HepG2 (cell line): ENCODE measurements around the gene FAM83G. TPM values are rescaled to one million over a fixed set of nuclear protein-coding genes. Genes with fewer than 3 reads are reported as not detected.

Experiments used
- GTF3A ChIP-seq: sonication (generic); formaldehyde crosslinking; conservative IDR thresholded peaks from 2 replicates; pipeline ENCODE4 v1.4.0; 2020; ENCODE audit warnings: mild to moderate bottlenecking, missing genetic modification reagents
- HDAC1 ChIP-seq: sonication (generic); formaldehyde crosslinking; IDR thresholded peaks from 2 replicates; pipeline ENCODE4 v1.5.1; 2020; ENCODE audit warnings: mild to moderate bottlenecking, missing genetic modification reagents
- HMGA1 ChIP-seq: sonication (generic); formaldehyde crosslinking; conservative IDR thresholded peaks from 2 replicates; pipeline ENCODE4 v1.4.0; 2020; ENCODE audit warnings: missing genetic modification reagents
- HOXA3 ChIP-seq: sonication (generic); formaldehyde crosslinking; IDR thresholded peaks from 2 replicates; pipeline ENCODE4 v1.5.0; 2020; ENCODE audit warnings: missing genetic modification reagents
- JUND ChIP-seq: sonication (generic); formaldehyde crosslinking; IDR thresholded peaks from 2 replicates; pipeline ENCODE4 v1.8.0; 2022; ENCODE audit warnings: mild to moderate bottlenecking, missing genetic modification reagents
- NFE2L2 ChIP-seq: fragments of 150-350 bp; IDR thresholded peaks from 2 replicates; pipeline ENCODE4 v1.6.1; 2014; ENCODE audit warnings: low read length
- PTBP1 ChIP-seq: fragments of 200-400 bp; formaldehyde crosslinking; IDR thresholded peaks from 2 replicates; pipeline ENCODE4 v1.6.1; 2018; ENCODE audit warnings: low read length, low read depth; ENCODE audit not compliant: poor library complexity, severe bottlenecking
- SSRP1 ChIP-seq: IDR thresholded peaks from 2 replicates; pipeline ENCODE4 v1.6.1; 2016; ENCODE audit warnings: control low read depth
- ZNF253 ChIP-seq: sonication (generic); formaldehyde crosslinking; IDR thresholded peaks from 2 replicates; pipeline ENCODE4 v1.8.0; 2022; ENCODE audit warnings: mild to moderate bottlenecking, missing genetic modification reagents, borderline replicate concordance
- ZNF564 ChIP-seq: sonication (generic); formaldehyde crosslinking; IDR thresholded peaks from 2 replicates; pipeline ENCODE4 v1.8.1; 2023; ENCODE audit warnings: mild to moderate bottlenecking, missing genetic modification reagents
- ZNF589 ChIP-seq: sonication (generic); formaldehyde crosslinking; conservative IDR thresholded peaks from 2 replicates; pipeline ENCODE4 v1.8.0; 2022; ENCODE audit warnings: mild to moderate bottlenecking, moderate library complexity, missing genetic modification reagents
- ZNF75D ChIP-seq: sonication (generic); formaldehyde crosslinking; IDR thresholded peaks from 2 replicates; pipeline ENCODE4 v1.8.1; 2023; ENCODE audit warnings: missing genetic modification reagents, mild to moderate bottlenecking, borderline replicate concordance
- ZZZ3 ChIP-seq: sonication (generic); formaldehyde crosslinking; IDR thresholded peaks from 2 replicates; pipeline ENCODE4 v1.4.0; 2020; ENCODE audit warnings: missing genetic modification reagents, mild to moderate bottlenecking, borderline replicate concordance
- polyA plus RNA-seq, 8 experiments: library from polyadenylated mRNA; depleted of rRNA in 3 of 8; stranded (reverse) in 7 of 8; unstranded in 1 of 8; fragments of >200 nt; fragmentation: Illumina TruSeq in 4 of 8; extraction: Trizol in 4 of 8; gene quantifications; 2 replicates each; pipeline versions ENCODE4 v1.2.1 to v1.2.3, GENCODE V29; 2011 to 2016; ENCODE audit warnings: low read depth in 4 of 8, missing spikeins in 1 of 8, mixed read lengths in 1 of 8; ENCODE audit not compliant: insufficient read depth in 1 of 8
- total RNA-seq, 5 experiments: library from RNA; depleted of rRNA; stranded (reverse); fragments of >200 nt; fragmentation: Illumina TruSeq; extraction: Trizol; gene quantifications; 2 replicates each; pipeline ENCODE4 v1.2.3, GENCODE V29; 2016; ENCODE audit warnings: low read depth in 1 of 5
- TF ChIP-seq, protein P1 (sequence below): sonication (generic); formaldehyde crosslinking; IDR thresholded peaks from 2 replicates; pipeline ENCODE4 v1.4.0; 2020; ENCODE audit warnings: missing genetic modification reagents
- TF ChIP-seq, protein P2 (sequence below): sonication (generic); formaldehyde crosslinking; IDR thresholded peaks from 2 replicates; pipeline ENCODE4 v1.9.0; 2022; ENCODE audit warnings: low read depth, missing genetic modification reagents
- TF ChIP-seq, protein P3 (sequence below): sonication (generic); formaldehyde crosslinking; IDR thresholded peaks from 2 replicates; pipeline ENCODE4 v1.4.0; 2020; ENCODE audit warnings: missing genetic modification reagents, borderline replicate concordance
- TF ChIP-seq, protein P4 (sequence below): sonication (generic); formaldehyde crosslinking; IDR thresholded peaks from 2 replicates; pipeline ENCODE4 v1.4.0; 2020; ENCODE audit warnings: missing genetic modification reagents, low read depth, mild to moderate bottlenecking, borderline replicate concordance
- TF ChIP-seq, protein P5 (sequence below): sonication (generic); formaldehyde crosslinking; IDR thresholded peaks from 2 replicates; pipeline ENCODE4 v1.4.0; 2020; ENCODE audit warnings: mild to moderate bottlenecking, missing genetic modification reagents
- TF ChIP-seq, protein P6 (sequence below): sonication (generic); formaldehyde crosslinking; IDR thresholded peaks from 2 replicates; pipeline ENCODE4 v1.4.0; 2020; ENCODE audit warnings: missing genetic modification reagents

The FAM83G gene
- total and polyA plus RNA-seq, 2 of the 13 experiments (the other 11 are each of a cell fraction or from before 2014, with no cell fraction given): 13.7 to 18.6 TPM

DNA sequence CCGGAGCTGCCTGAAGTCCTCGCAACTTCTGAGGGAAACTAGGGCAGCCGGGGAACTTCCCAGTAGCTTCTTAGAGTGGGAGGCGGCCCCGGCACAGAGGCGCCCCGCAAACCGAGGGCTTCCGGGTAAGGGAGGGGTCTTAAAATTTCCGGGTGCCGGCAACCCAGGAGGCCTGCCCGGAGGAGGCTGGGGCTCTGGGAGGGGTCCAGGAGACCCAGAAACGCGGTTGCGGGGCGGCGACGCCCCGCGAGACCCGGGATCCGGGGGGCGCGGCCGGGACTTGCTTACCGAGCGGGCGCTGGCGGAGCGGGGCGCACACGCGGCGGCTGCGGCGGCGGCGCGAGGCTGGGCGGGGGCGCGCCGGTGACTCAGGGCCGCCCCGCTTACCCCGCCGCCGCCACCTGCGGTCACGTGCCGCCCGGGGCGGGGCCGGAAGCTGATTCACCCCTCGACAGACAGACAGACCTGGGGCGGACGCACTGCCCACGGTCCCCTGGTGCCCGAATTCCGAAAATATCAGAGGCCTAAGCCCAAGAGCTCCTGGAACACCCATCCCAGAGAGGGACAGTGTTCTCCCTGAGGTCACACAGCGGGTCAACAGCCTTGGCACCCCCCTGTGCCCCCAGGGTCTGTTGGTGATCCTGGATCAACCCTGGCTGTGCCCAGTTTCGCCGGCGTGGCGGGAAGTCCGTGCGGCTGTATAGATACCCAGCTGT lies at the start of gene FAM83G (continued):
- TF ChIP-seq GTF3A (CRISPR knock-in tag) (0 out of 2 replicates have a peak, but pooled peaks have one; percentile 32), ZNF75D (CRISPR knock-in tag) (no peak), NFE2L2 (no peak), HMGA1 (CRISPR knock-in tag) (no peak), ZNF589 (no peak), SSRP1 (CRISPR knock-in tag) (no peak), PTBP1 (no peak), ZNF253 (CRISPR knock-in tag) (no peak), ZNF564 (CRISPR knock-in tag) (no peak), JUND (CRISPR knock-in tag) (peak; percentile 78), HDAC1 (CRISPR knock-in tag) (peak; percentile 57), ZZZ3 (peak; percentile 43; the same call in 1 of the 2 replicates), HOXA3 (peak; percentile 39; the same call in 1 of the 2 replicates)
- TF ChIP-seq, protein P1, sequence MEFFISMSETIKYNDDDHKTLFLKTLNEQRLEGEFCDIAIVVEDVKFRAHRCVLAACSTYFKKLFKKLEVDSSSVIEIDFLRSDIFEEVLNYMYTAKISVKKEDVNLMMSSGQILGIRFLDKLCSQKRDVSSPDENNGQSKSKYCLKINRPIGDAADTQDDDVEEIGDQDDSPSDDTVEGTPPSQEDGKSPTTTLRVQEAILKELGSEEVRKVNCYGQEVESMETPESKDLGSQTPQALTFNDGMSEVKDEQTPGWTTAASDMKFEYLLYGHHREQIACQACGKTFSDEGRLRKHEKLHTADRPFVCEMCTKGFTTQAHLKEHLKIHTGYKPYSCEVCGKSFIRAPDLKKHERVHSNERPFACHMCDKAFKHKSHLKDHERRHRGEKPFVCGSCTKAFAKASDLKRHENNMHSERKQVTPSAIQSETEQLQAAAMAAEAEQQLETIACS (CRISPR knock-in tag): 0 out of 2 replicates have a peak, but pooled peaks have one; percentile 11
- TF ChIP-seq, protein P2, sequence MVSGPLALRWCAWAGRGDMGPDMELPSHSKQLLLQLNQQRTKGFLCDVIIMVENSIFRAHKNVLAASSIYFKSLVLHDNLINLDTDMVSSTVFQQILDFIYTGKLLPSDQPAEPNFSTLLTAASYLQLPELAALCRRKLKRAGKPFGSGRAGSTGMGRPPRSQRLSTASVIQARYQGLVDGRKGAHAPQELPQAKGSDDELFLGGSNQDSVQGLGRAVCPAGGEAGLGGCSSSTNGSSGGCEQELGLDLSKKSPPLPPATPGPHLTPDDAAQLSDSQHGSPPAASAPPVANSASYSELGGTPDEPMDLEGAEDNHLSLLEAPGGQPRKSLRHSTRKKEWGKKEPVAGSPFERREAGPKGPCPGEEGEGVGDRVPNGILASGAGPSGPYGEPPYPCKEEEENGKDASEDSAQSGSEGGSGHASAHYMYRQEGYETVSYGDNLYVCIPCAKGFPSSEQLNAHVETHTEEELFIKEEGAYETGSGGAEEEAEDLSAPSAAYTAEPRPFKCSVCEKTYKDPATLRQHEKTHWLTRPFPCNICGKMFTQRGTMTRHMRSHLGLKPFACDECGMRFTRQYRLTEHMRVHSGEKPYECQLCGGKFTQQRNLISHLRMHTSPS (CRISPR knock-in tag): 0 out of 2 replicates have a peak, but pooled peaks have one; percentile 57
- TF ChIP-seq, protein P3, sequence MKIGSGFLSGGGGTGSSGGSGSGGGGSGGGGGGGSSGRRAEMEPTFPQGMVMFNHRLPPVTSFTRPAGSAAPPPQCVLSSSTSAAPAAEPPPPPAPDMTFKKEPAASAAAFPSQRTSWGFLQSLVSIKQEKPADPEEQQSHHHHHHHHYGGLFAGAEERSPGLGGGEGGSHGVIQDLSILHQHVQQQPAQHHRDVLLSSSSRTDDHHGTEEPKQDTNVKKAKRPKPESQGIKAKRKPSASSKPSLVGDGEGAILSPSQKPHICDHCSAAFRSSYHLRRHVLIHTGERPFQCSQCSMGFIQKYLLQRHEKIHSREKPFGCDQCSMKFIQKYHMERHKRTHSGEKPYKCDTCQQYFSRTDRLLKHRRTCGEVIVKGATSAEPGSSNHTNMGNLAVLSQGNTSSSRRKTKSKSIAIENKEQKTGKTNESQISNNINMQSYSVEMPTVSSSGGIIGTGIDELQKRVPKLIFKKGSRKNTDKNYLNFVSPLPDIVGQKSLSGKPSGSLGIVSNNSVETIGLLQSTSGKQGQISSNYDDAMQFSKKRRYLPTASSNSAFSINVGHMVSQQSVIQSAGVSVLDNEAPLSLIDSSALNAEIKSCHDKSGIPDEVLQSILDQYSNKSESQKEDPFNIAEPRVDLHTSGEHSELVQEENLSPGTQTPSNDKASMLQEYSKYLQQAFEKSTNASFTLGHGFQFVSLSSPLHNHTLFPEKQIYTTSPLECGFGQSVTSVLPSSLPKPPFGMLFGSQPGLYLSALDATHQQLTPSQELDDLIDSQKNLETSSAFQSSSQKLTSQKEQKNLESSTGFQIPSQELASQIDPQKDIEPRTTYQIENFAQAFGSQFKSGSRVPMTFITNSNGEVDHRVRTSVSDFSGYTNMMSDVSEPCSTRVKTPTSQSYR (CRISPR knock-in tag): 0 out of 2 replicates have a peak, but pooled peaks have one; percentile 13
- TF ChIP-seq, protein P4, sequence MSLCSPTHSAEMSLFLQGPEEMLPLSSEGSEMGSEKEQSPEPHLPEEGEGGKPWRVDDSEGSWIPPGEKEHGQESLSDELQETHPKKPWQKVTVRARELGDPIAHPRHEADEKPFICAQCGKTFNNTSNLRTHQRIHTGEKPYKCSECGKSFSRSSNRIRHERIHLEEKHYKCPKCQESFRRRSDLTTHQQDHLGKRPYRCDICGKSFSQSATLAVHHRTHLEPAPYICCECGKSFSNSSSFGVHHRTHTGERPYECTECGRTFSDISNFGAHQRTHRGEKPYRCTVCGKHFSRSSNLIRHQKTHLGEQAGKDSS (CRISPR knock-in tag): peak; percentile 8; the same call in 1 of the 2 replicates
- TF ChIP-seq, protein P5, sequence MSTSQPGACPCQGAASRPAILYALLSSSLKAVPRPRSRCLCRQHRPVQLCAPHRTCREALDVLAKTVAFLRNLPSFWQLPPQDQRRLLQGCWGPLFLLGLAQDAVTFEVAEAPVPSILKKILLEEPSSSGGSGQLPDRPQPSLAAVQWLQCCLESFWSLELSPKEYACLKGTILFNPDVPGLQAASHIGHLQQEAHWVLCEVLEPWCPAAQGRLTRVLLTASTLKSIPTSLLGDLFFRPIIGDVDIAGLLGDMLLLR (CRISPR knock-in tag): no peak
- TF ChIP-seq, protein P6, sequence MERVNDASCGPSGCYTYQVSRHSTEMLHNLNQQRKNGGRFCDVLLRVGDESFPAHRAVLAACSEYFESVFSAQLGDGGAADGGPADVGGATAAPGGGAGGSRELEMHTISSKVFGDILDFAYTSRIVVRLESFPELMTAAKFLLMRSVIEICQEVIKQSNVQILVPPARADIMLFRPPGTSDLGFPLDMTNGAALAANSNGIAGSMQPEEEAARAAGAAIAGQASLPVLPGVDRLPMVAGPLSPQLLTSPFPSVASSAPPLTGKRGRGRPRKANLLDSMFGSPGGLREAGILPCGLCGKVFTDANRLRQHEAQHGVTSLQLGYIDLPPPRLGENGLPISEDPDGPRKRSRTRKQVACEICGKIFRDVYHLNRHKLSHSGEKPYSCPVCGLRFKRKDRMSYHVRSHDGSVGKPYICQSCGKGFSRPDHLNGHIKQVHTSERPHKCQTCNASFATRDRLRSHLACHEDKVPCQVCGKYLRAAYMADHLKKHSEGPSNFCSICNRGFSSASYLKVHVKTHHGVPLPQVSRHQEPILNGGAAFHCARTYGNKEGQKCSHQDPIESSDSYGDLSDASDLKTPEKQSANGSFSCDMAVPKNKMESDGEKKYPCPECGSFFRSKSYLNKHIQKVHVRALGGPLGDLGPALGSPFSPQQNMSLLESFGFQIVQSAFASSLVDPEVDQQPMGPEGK (CRISPR knock-in tag): peak; percentile 76
